Measurements from ENCODE around the gene KCNH3.

KCNH3 gene

GRCh38 chr12:49546481-49546880 is 7.7 kb downstream of the KCNH3 start:
- FAIRE-seq = no peak

- no peak for FAIRE-seq
These were observed 8.4 kb downstream of the KCNH3 start for GRCh38 chr12:49547090-49547690.

GRCh38 chr12:49548481-49548821 is 9.6 kb downstream of the KCNH3 start:
- FAIRE-seq = no peak

GRCh38 chr12:49548822-49549648 is 10.2 kb downstream of the KCNH3 start:
- FAIRE-seq = no peak

- FAIRE-seq = no peak
These were observed 11.2 kb downstream of the KCNH3 start for GRCh38 chr12:49549735-49550692.

GRCh38 chr12:49550693-49551252 is 11.9 kb downstream of the KCNH3 start:
- no peak for FAIRE-seq

- FAIRE-seq = no peak
These were observed 13.2 kb downstream of the KCNH3 start for GRCh38 chr12:49552014-49552413.

- no peak for FAIRE-seq
These were observed 13.6 kb downstream of the KCNH3 start for GRCh38 chr12:49552425-49552824.

- no peak for FAIRE-seq
These were observed 14.1 kb downstream of the KCNH3 start for GRCh38 chr12:49552899-49553298.

GRCh38 chr12:49553512-49554088 is 14.8 kb downstream of the KCNH3 start:
- no peak for FAIRE-seq

- no peak for FAIRE-seq
These were observed 15.4 kb downstream of the KCNH3 start for GRCh38 chr12:49554266-49554665.

GRCh38 chr12:49555631-49556390 is 17.0 kb downstream of the KCNH3 start:
- FAIRE-seq = no peak

- no peak for FAIRE-seq
These were observed 17.8 kb downstream of the KCNH3 start for GRCh38 chr12:49556391-49557186.

GRCh38 chr12:49557187-49557916 is 18.5 kb downstream of the KCNH3 start:
- FAIRE-seq = no peak

GRCh38 chr12:49557917-49558215 is 19.0 kb downstream of the KCNH3 start:
- no peak for FAIRE-seq

- FAIRE-seq = no peak
These were observed 19.7 kb downstream of the KCNH3 start for GRCh38 chr12:49558526-49558925.

- no peak for FAIRE-seq
These were observed 20.3 kb downstream of the KCNH3 start for GRCh38 chr12:49559011-49559675.

- FAIRE-seq = no peak
These were observed 21.9 kb downstream of the KCNH3 start for GRCh38 chr12:49560695-49561094.

GRCh38 chr12:49562233-49562632 is 23.4 kb downstream of the KCNH3 start:
- FAIRE-seq = no peak

GRCh38 chr12:49562831-49563230 is 24.0 kb downstream of the KCNH3 start:
- FAIRE-seq = no peak
